Measurements from ENCODE around the gene FLRT1.

- TF ChIP-seq ZNF414 (CRISPR knock-in tag; IDR thresholded peaks at IDR 0.05) (no peak), EP300 (IDR thresholded peaks at IDR 0.05; ENCODE audit: low read depth in 2 of 2, low read length in 2 of 2) (no peak), EP300 (CRISPR knock-in tag; IDR thresholded peaks at IDR 0.05; ENCODE audit: borderline replicate concordance) (no peak), DPF2 (CRISPR knock-in tag; IDR thresholded peaks at IDR 0.05; ENCODE audit: borderline replicate concordance, low read depth) (no peak), CHCHD3 (CRISPR knock-in tag; IDR thresholded peaks at IDR 0.05) (no peak)
Measured at GRCh38 chr11:64077607-64078006, 41.9 kb downstream of the FLRT1 start.
